GM21390 (cell line): ENCODE measurements around the gene RBM20.

Experiments
- ATAC-seq: cut with Tn5 transposase; IDR thresholded peaks from one replicate; pipeline ENCODE4 v1.9.1; 2021; ENCODE audit not compliant: unreplicated experiment

RBM20 gene

GRCh38 chr10:110730345-110731050 lies 86.4 kb downstream of the RBM20 start:
- no peak for ATAC-seq

GRCh38 chr10:110733218-110733952 lies 89.2 kb downstream of the RBM20 start:
- no peak for ATAC-seq

- ATAC-seq, result no peak
Measured at GRCh38 chr10:110735620-110736027, 91.5 kb downstream of the RBM20 start.

GRCh38 chr10:110737886-110738634 lies 93.9 kb downstream of the RBM20 start:
- no peak for ATAC-seq

DNA sequence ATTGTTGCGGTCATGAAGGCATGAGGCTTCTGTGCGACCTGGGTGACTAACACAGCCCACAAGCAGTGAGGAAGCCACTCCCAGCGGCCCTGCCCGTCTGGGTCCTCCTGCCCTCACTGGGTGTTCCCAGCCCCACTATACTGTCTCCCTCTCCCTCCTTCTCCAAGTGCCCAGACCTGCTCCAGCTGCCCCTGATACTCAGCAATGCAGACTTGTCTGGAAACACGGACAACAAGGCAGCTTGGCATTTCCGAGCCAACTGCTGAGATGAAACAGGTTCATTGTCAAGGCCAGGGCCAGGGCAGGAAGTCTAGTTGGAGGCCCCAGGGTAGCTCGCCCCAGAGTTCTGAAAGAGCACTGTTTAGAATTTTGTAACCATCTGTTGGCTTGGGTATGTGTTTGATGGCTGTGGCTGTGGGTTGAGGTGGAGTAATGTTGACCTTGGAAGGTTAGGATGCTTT lies 95.7 kb downstream of the RBM20 start:
- no peak for ATAC-seq

DNA sequence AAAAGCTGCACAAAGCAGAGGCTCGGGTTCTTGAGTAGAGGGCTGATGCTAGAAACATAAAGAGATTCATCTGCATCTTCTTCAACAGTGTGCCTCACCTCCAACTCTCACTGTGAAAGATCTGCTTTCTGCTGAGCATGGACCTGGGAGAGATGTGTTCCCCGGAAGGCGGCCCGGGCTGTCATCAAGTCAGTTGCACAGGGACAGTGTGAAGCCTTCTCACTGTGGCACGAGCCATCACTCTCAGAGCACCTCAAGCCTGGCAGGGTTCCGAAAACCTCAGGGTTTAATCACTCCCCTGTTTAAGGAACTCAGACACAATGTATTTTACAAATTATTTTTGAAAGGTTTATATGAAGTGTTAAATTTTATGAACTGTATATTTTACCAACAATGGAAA lies 98.7 kb downstream of the RBM20 start:
- no peak for ATAC-seq

- ATAC-seq, result no peak
Measured at GRCh38 chr10:110744782-110745181, 100.6 kb downstream of the RBM20 start.

DNA sequence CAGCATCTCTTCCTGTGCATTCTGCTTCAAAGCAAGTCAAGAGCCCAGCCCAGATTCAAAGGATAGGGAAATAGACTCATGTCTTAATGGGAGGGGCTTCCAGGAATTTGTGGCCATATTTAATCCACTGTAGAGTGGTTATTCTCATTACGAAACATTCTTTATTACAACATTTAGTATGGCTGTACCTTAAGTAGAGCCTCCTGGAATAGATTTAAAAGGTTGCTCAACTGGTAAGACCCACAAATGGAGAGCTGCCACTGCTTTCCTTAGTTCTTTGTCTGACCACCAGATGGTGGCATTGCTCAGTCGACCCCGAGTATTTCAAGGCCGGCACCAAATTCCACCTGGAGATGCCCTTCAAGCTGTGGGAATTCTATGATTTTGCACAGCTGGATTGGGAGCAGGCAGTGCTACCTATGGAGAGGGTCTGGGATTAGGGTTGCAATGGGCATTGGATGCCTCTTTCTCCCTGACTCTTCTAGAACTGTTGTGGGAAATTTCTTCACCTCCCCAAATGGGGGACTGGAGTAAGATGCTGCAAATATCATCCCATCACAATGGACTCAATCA lies 102.2 kb downstream of the RBM20 start:
- peak; percentile 46 for ATAC-seq

GRCh38 chr10:110746969-110747608 lies 103.0 kb downstream of the RBM20 start:
- ATAC-seq, result no peak

GRCh38 chr10:110747609-110748464 lies 103.7 kb downstream of the RBM20 start:
- no peak for ATAC-seq

- no peak for ATAC-seq
Measured at GRCh38 chr10:110748970-110749369, 104.8 kb downstream of the RBM20 start.

DNA sequence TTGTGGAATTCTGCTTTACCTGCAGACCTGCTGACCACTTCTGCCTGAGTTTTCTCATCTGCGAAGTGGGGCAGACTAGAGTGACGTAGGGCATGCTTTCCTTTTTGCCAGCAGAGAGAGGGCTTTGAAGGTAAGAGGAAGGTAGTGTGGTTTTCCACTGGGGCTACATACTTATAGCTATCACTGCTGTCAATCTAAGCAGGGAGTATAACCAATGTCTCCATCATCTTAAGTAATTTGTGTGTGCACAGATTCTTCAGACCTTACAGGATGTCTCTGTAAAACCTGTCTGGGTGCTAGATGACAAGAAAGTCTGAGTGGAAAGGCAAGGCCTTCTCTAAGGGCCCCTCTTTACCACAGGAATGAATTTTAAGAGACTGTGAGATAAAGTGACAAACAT lies 106.8 kb downstream of the RBM20 start:
- no peak for ATAC-seq

GRCh38 chr10:110751850-110752249 lies 107.7 kb downstream of the RBM20 start:
- ATAC-seq, result no peak

- ATAC-seq, result no peak
Measured at GRCh38 chr10:110753462-110753861, 109.3 kb downstream of the RBM20 start.

DNA sequence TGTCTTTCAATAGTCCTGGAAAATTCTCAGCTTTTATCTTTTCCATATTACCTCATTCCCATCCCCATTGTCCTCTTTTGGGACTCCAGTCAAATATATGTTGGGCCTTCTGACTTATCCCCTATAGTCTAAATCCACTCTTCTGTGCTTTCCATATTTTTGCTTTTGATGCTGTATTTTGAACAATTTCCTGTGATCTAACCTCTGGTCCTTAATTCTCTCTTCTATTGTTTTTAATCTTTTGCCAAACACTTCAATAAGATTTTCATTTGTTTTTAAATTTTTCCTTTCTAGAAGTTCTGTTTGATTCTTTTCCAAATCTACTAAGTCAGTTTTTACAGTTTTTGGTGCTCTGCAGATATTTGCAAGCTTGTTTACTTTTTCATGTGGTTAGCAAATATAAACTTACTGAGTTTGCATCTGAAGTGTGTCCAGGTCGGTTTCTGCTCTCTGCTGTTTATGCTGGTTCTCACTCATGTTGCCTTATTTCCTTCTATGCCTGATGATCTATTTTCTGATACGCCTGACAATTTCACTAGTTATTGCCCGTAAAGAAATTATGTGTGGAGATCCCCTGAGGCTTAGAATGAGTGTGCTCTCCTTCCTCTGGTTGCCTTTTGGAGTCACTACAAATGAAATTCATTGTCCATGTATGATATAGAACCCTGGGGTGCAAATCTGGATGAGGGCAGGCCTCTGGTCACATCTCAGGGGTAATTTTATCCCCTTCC lies 110.4 kb downstream of the RBM20 start:
- no peak for ATAC-seq

DNA sequence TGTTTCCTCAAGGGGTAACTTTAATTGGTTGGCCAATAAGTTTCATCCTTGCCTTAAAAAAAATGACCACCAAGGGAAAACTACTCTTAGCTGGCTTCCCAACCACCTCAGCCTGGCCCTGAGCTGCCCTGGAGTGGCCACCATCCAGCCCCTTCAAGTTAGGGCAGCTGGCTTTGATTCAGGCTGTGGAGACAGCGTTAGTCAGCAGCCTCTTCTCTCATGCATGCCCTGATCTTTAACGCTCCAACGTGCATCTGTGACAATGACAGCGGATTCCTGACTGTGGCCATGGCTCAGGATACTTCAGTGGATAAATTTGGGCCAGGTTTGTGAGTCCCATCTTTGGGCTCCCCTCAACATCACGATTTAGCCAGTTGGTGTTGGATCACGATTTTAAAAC lies 111.6 kb downstream of the RBM20 start:
- no peak for ATAC-seq

GRCh38 chr10:110756876-110757275 lies 112.7 kb downstream of the RBM20 start:
- ATAC-seq, result no peak

DNA sequence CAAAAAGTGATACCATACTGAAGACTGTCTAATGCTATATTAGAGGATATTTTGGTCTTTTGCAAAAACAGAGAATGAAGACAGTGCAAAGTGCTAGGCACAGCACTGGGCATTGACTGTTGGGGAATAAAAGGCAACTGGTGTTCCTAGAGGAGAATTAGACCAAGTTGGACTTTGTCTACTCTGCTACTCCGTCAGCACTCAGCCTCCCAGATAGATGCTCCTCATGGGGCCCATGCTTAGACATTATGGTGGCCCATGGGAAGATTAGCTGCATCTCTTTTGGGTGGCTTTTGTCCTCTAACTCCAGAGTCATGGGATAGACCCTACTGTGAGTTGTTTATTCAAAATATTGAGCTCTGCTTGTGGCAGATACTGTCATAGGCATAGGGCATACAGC lies 113.5 kb downstream of the RBM20 start:
- ATAC-seq, result no peak

GRCh38 chr10:110758128-110758765 lies 114.1 kb downstream of the RBM20 start:
- no peak for ATAC-seq
